ENCODE measurements around the gene FAM200A. TPM values are rescaled to one million over a fixed set of nuclear protein-coding genes. Genes with fewer than 3 reads are reported as not detected.
"Not testable (repeated sequence)": the region's sequence is repeated elsewhere in the genome, so short reads cannot be mapped to it uniquely, and the experiment has no call there.

Gene FAM200A
- 4.5 TPM for polyA plus RNA-seq (2013, experiment 1 of 2; ENCODE audit: insufficient read length)
- polyA plus RNA-seq (2013, experiment 2 of 2; ENCODE audit: insufficient read length), result 5.0 TPM

- peak; percentile 95 for DNase-seq
Observed at GRCh38 chr7:99551767-99552463, at the start of gene FAM200A. Gene FAM200A, minus strand, starts transcription at chr7:99552114. Its CDS starts 3,707 bp downstream, at chr7:99548407.

- no peak for DNase-seq
Observed at GRCh38 chr7:99599836-99600235, 47.9 kb upstream of the FAM200A start.

DNA sequence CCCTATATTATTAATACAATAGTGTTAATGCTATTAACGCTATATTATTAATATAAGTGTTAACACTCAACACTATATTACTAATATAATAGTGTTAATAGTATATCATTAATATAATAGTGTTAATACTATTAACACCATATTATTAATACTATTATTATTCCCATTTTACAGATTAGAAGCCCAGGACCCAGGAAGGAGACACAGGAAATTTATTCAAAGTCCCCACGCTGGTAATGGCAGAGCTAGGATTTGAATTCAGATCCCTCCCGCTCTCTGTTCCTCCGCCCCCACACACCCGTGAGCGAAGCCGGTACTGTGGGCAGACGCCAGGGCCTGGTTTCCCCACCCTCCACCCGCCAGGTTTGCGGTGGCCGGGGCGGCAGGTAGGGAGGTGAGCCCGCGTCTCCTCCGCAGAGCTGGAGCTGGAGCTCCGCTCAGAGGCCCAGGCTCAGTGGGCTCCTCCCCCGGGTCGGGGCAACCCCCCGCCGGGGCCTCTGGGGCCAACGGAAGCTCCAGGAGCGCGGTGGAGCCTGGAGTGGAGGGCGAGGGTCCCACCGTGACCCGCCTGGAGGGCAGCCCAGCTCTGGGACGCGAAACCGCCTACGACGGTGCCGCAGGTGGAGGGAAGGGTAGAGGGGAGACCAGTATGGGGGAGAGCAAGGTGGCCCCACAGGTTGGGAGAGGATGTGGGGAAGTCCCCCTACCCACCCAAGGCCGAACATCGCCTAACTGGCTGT, 46.0 kb upstream of the FAM200A start, which contains the start of gene TMEM225B:
TMEM225B (plus strand) TSS at position 506 of the 740 bp plus-strand sequence. CDS start 6,122 bp downstream, outside the sequence.
- no peak for DNase-seq

DNA sequence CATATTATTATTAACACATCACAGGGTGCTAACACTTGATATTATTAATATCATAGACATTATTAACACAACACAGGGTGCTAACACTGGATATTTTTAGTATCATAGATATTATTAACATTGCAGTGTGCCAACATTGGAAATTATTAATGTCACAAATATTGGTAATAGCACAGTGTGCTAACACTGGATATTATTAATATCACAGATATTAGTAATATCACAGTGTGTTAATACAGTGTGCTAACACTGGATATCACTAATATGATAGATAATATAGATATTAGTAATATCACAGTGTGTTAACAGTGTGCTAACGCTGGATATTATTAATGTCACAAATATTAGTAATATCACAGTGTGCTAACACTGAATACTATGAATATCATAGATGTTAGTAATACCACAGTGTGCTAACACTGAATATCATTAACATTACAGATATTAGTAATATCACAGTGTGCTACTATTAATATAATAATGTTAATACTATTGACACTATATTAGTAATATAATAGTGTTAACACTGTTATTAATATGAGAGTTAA, 44.6 kb upstream of the FAM200A start:
- no peak for DNase-seq

DNA sequence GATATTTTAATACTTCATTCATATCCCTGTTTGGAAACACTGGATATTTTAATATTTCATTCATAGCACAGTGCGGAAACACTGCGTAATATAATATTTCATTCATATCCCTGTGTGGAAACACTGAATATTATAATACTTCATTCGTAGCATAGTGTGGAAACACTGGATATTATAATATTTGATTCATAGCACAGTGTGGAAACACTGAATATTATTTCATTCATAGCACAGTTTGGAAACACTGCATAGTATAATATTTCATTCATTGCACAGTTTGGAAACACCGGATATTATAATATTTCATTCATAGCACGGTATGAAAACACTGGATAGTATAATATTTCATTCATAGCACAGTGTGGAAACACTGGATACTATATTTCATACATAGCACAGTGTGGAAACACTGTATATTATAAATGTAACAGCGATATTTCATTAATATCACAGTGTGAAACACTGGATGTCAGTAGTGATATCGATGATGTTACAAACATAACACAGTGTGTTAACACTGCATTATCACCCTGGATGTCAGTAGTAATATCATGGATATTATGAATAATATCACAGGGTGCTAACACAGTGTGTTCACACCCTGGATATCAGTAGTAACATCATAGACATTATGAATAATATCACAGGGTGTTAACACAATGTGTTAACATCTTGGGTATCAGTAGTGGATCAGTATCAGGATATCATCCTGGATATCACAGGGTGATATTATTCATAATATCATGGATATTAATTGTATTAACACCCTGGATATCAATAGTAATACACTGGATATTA, 43.2 kb upstream of the FAM200A start:
- no peak for DNase-seq

DNA sequence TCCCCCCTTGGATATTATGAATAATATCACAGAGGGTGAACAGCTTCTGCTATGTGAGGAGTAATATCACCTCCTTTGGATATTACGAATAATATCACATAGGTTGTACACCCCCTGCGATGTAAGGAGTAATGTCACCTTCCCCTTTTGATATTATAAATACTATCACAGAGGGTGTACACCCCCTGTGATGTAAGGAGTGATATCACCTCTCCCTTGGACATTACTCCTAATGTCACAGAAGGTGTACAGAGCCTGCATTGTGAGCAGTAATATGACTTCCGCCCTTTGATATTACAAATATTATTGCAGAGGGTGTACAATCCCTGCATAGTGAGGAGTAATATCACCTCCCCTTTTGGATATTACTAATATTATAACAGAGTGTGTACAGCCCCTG, 37.0 kb upstream of the FAM200A start:
- no peak for DNase-seq

GRCh38 chr7:99580778-99581332, 28.9 kb upstream of the FAM200A start:
- DNase-seq, result not testable (repeated sequence)

DNA sequence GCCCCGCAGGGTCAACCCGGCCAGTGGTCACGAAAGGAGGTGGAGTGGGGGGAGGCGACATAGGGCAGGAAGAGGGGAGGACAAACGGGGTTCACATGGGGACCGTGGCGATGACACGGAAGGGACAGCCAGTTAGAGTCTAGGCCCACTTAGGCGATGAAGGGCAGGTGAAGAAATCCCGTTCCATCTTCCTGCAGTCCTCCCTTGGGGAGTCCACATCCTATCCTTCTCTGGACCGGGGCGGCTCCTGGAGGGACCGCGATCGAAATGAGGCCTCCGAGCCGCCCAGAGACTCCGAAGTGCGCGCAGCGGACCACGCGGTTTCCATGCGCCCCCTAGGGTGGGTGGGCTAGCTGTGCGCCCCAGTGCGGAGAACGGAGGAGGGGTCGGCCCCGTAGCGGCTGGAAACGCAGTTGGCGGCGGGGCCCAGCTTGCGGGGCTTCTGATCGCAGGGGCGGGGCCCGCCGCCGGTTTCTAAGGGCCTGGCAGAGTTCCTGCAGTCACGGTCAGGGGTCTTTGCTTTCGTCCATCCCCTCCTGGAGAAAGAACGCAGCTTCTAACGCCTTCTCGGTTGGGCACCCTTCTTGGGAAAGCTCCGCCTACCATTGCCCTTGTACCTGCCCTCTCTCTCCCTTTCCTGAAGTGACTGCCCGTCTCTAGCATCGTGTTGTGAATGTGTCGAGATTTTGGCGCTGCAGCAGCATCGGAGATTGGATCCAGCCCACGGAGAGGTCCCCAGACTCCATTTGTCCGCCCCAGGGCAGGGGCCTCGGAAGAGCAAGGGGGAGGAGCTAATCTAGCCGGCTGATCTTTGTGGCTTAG, 28.3 kb upstream of the FAM200A start:
- DNase-seq, result peak; percentile 49

DNA sequence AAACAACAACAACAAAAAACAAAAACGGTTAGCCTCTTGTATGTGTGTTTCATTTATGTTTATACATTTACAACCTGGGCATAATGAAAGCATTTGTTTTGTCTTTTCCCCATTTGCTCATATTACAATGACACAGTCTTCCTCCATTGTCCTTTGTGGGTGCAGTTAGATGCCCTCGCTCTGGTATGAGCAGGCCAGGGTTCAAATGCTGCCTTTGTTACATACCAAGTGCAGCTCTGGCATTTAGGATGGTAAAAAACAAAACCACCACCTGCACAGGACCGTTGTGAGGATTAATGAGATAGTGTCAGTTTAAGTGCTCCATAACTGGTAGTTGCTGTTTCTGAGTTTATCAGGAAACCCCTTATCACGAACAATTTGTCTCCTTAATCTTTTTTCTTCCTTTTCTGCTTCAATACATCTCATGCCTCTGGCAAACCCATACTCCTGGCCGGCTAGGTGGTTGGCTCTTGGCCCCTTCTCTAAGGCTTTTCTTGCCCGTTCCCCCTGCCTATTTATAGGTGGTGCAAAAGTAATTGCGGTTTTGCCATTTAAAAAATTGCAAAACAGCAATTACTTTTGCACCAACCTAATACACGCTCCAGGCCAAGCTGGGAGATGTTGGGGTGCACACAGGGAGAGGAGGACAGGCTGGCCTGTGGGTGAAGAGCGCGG, 27.5 kb upstream of the FAM200A start:
- DNase-seq, result no peak

GRCh38 chr7:99576251-99576650, 24.3 kb upstream of the FAM200A start:
- DNase-seq, result no peak

DNA sequence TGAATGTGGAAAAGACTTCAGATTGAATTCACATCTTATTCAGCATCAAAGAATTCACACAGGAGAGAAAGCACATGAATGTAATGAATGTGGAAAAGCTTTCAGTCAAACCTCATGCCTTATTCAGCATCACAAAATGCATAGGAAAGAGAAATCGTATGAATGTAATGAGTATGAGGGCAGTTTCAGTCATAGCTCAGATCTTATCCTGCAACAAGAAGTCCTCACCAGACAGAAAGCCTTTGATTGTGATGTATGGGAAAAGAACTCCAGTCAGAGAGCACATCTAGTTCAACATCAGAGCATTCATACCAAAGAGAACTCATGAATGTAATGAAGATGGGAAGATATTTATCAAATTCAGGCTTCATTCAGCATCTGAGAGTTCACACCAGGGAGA, 21.3 kb upstream of the FAM200A start:
- DNase-seq, result no peak

DNA sequence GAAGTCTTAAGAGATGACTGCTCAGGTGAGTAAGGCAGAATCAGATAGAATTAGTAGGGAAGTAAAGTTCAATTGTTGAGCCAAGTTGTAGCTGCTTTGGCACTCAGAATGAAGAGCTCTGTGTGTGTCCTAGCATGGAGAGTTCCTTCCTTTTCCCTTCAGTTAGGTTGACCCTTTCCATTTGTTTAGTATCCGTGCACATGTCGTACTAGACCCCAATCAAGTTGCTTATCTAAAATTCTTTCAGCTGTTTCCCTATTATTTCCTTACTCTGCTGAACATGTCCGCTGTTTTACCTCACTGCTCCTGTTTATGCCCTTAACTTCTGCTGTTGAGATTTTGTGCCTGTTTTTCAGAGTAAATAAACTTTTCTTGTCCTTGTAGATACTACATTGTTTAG, 19.9 kb upstream of the FAM200A start:
- no peak for DNase-seq

- not testable (repeated sequence) for DNase-seq
Observed at GRCh38 chr7:99568770-99569169, 16.9 kb upstream of the FAM200A start.

GRCh38 chr7:99563650-99564049, 11.7 kb upstream of the FAM200A start:
- peak; percentile 95 for DNase-seq

DNA sequence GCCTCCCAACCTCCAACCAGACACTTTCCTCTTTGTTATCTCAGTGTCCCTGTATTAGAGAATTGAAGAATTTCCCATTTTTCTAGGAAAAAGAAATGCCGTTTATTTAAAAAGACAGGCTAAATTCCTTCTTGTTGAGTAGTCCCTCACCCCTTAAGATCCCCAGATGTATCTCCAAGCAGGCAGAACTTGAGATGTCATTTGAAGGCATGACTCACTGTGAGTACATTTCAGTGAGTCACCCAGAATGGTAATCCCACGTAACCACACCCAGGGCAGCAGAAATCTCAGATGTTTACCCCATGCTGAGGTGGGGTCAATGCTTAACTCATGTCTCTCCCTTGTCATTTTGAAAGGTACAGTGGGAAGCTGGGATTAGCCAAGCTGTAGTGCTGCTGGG, 10.9 kb upstream of the FAM200A start:
- peak; percentile 100 for DNase-seq

DNA sequence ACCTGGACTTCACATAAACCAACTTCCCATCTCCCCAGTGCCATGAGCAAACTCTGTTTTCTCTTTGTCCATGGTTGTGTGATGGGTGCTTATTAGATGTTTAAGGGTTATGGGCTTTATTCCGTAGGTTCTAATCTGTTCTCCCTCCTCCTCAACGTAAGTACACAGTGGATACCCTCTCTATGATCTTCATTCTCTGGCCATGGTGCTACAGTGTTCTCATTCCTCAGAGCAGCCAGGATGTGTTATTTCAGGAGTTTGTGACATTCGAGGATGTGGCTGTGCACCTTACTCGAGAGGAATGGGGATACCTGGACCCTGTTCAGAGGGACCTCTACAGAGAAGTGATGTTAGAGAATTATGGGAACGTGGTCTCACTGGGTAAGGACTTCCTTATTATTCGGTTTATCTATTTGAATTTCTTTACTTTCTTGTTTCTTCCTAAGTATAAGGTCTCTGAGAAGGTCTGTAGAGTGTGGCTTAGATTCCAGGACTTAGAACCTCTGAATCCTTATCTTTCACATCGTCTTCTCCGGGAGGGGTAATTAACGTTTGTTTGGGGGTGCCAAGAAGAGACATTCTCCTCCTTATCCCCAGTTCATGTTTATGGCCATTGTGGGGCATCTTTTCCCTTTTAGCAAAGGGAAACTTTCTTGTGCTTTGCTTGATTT, 10.3 kb upstream of the FAM200A start:
- DNase-seq, result no peak

GRCh38 chr7:99561737-99562051, 9.8 kb upstream of the FAM200A start:
- DNase-seq, result no peak

DNA sequence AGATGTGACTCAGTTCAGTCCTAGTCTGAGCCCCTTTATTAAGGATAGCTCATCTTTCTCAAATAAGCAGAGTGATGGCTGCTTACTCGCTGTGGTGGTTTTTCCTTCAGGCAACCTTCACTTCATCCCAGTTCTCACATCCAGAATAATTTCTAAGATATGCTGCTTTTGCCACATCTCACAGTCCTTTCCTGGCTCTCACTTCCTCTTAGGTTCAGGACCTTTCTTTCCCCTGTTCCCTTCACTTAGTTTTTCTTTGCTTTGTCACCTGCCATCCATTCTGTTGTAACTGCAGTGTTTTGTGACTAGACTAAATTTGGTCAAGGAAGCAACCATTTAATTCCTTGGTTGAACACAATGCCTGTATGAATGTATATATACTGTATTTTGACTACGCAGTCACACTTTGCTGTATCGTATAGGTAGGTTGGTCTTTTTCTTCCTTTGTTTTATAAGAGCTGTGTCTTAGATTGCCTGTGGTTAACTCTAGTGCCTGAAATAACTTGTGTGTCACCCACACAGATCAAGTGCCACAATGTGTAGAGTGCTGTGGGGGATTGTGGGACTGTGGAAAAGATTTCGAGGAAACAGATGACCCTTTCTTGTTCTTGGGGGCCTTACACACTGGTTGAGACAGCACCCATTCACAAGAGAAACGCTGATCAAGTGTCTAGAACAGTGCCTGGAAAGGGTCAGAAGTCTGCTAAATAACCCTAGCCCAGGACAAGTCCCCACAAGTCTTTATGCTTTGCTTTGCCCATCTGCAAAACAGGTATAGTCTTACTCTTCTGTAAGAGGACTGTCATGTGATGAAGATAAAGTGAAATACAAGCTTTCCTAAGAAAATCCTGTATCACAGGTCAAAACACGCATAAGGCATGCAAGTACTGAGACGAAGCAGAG, 9.2 kb upstream of the FAM200A start:
- DNase-seq, result no peak
